SK-N-SH (cell line): ENCODE data around the gene ZC3H18. TPM values are rescaled to one million over a fixed set of nuclear protein-coding genes. Genes with fewer than 3 reads are reported as not detected.

Experiments used
- CTCF ChIA-PET: fragments of 300-600, 350-600 bp; formaldehyde crosslinking; extraction: SDS; loops from one replicate; lab custom pipeline; 2021; lab: Yijun Ruan, JAX
- POLR2A ChIA-PET: fragments of 350-600 bp; sonication (Branson Sonifier 250); formaldehyde crosslinking; extraction: SDS; loops from one replicate; lab custom pipeline; 2020; ENCODE audit warnings: antibody characterized with exemption, inconsistent platforms; lab: Yijun Ruan, JAX
- DNase-seq: peaks from one replicate; pipeline ENCODE4 v3.0.0; 2012
- H2AFZ ChIP-seq: fragments of 200-600 bp; sonication (generic); 2 replicates; pipeline ENCODE4 v1.8.1; 2016; ENCODE audit warnings: antibody characterized with exemption, mild to moderate bottlenecking, low read depth
- H3F3A ChIP-seq: fragments of 200-600 bp; sonication (generic); replicated peaks from 2 replicates; pipeline ENCODE3; 2016; ENCODE audit warnings: antibody characterized with exemption, mild to moderate bottlenecking; ENCODE audit not compliant: insufficient read depth
- H3K27ac ChIP-seq, 2 experiments: fragments of 200-500 bp in 1 of 2; fragments of 200-600 bp in 1 of 2; sonication (Bioruptor generic) in 1 of 2; sonication (generic), shearing (Covaris generic) in 1 of 2; 2 replicates each; pipeline versions ENCODE4 v1.5.1 to v1.6.1; 2014 to 2016; ENCODE audit warnings: low read depth in 2 of 2, inconsistent platforms in 1 of 2, low read length in 1 of 2, mild to moderate bottlenecking in 1 of 2, mixed read lengths in 1 of 2
- H3K27me3 ChIP-seq: fragments of 200-600 bp; sonication (generic), shearing (Covaris generic); 2 replicates; pipeline ENCODE4 v1.6.1; 2016; ENCODE audit warnings: mixed run types; ENCODE audit not compliant: insufficient read depth
- H3K36me3 ChIP-seq, 2 experiments: fragments of 200-500 bp in 1 of 2; fragments of 200-600 bp in 1 of 2; sonication (Bioruptor generic) in 1 of 2; sonication (generic) in 1 of 2; replicated peaks in 1 of 2; 2 replicates each; pipeline versions ENCODE3 to v1.5.1; 2014 to 2016; ENCODE audit warnings: low read length in 1 of 2, mild to moderate bottlenecking in 1 of 2; ENCODE audit not compliant: insufficient read depth in 2 of 2, control insufficient read depth in 1 of 2
- H3K4me1 ChIP-seq, 2 experiments: fragments of 200-500 bp in 1 of 2; fragments of 200-600 bp in 1 of 2; sonication (Bioruptor generic) in 1 of 2; sonication (generic), shearing (Covaris generic) in 1 of 2; 2 replicates each; pipeline versions ENCODE4 v1.5.1 to v1.6.1; 2014 to 2016; ENCODE audit warnings: low read depth in 1 of 2, low read length in 1 of 2, mixed run types in 1 of 2; ENCODE audit not compliant: insufficient read depth in 2 of 2, control insufficient read depth in 1 of 2
- H3K4me2 ChIP-seq: fragments of 200-600 bp; sonication (generic), shearing (Covaris generic); 2 replicates; pipeline ENCODE4 v1.6.1; 2017; ENCODE audit warnings: mixed run types
- H3K4me3 ChIP-seq, 2 experiments: fragments of 200-500 bp in 1 of 2; fragments of 200-600 bp in 1 of 2; sonication (Bioruptor generic) in 1 of 2; sonication (generic), shearing (Covaris generic) in 1 of 2; 2 replicates each; pipeline versions ENCODE4 v1.5.1 to v1.8.1; 2014 to 2016; ENCODE audit warnings: low read depth in 2 of 2, inconsistent platforms in 1 of 2, low read length in 1 of 2, mild to moderate bottlenecking in 1 of 2, mixed read lengths in 1 of 2, moderate library complexity in 1 of 2
- H3K79me2 ChIP-seq: fragments of 200-600 bp; sonication (generic); 2 replicates; pipeline ENCODE4 v1.8.1; 2017; ENCODE audit warnings: mild to moderate bottlenecking; ENCODE audit not compliant: insufficient read depth
- H3K9ac ChIP-seq: fragments of 200-600 bp; sonication (generic); 2 replicates; pipeline ENCODE4 v1.6.1; 2017; ENCODE audit warnings: mixed run types
- H3K9me2 ChIP-seq: fragments of 200-600 bp; sonication (generic); 2 replicates; pipeline ENCODE4 v1.6.1; 2017; ENCODE audit warnings: mixed run types
- H3K9me3 ChIP-seq: fragments of 200-600 bp; sonication (generic); 2 replicates; pipeline ENCODE4 v1.6.1; 2017; ENCODE audit warnings: mixed run types, mild to moderate bottlenecking, moderate library complexity
- H4K20me1 ChIP-seq: fragments of 200-600 bp; sonication (generic); 2 replicates; pipeline ENCODE4 v1.6.1; 2017; ENCODE audit warnings: mild to moderate bottlenecking, mixed run types; ENCODE audit not compliant: insufficient read depth
- CHD2 ChIP-seq: fragments of 150-350 bp; IDR thresholded peaks from 2 replicates; pipeline ENCODE4 v1.6.1; 2018; ENCODE audit warnings: low read length; ENCODE audit not compliant: partially characterized antibody
- EP300 ChIP-seq, 2 experiments: IDR thresholded peaks; 2 replicates each; pipeline versions ENCODE4 v1.4.0 to v1.6.1; 2012; ENCODE audit warnings: borderline replicate concordance in 1 of 2, low read depth in 1 of 2, low read length in 1 of 2
- EZH2phosphoT487 ChIP-seq: fragments of 200-600 bp; sonication (generic); IDR thresholded peaks from 2 replicates; pipeline ENCODE4 v1.6.1; 2017; ENCODE audit warnings: low read depth, mixed run types, mild to moderate bottlenecking, antibody characterized with exemption, moderate library complexity, borderline replicate concordance
- FOSL2 ChIP-seq: IDR thresholded peaks from 2 replicates; pipeline ENCODE4 v1.4.0; 2012; ENCODE audit warnings: low read depth, mild to moderate bottlenecking, moderate library complexity, borderline replicate concordance
- FOXJ3 ChIP-seq: sonication (generic); formaldehyde crosslinking; IDR thresholded peaks from 2 replicates; pipeline ENCODE4 v1.5.1; 2020; ENCODE audit warnings: mild to moderate bottlenecking, missing genetic modification reagents
- FOXM1 ChIP-seq: IDR thresholded peaks from 2 replicates; pipeline ENCODE4 v1.4.0; 2012; ENCODE audit warnings: low read depth, mild to moderate bottlenecking
- GATA2 ChIP-seq: sonication (generic); formaldehyde crosslinking; IDR thresholded peaks from 2 replicates; pipeline ENCODE4 v1.5.0; 2020; ENCODE audit warnings: mild to moderate bottlenecking, missing genetic modification reagents
- JUND ChIP-seq: IDR thresholded peaks from 2 replicates; pipeline ENCODE4 v1.4.0; 2012
- MEF2A ChIP-seq: IDR thresholded peaks from 2 replicates; pipeline ENCODE4 v1.4.0; 2012; ENCODE audit warnings: low read depth, borderline replicate concordance
- NFIC ChIP-seq: IDR thresholded peaks from 2 replicates; pipeline ENCODE4 v1.4.0; 2012; ENCODE audit warnings: borderline replicate concordance
- NRF1 ChIP-seq: IDR thresholded peaks from 2 replicates; pipeline ENCODE4 v1.6.1; 2012; ENCODE audit warnings: low read depth, mild to moderate bottlenecking, low read length
- RAD21 ChIP-seq: IDR thresholded peaks from 2 replicates; pipeline ENCODE4 v1.6.1; 2012; ENCODE audit warnings: mild to moderate bottlenecking, low read length
- RFX5 ChIP-seq: IDR thresholded peaks from 2 replicates; pipeline ENCODE4 v1.6.1; 2012; ENCODE audit warnings: mild to moderate bottlenecking, improper control_type of control experiment, low read length
- RXRA ChIP-seq: IDR thresholded peaks from 2 replicates; pipeline ENCODE4 v1.4.0; 2012; ENCODE audit warnings: low read depth, mild to moderate bottlenecking, borderline replicate concordance
- SIN3A ChIP-seq: IDR thresholded peaks from 2 replicates; pipeline ENCODE4 v1.6.1; 2012; ENCODE audit warnings: low read depth, mild to moderate bottlenecking, low read length, moderate library complexity, borderline replicate concordance
- SMC3 ChIP-seq: IDR thresholded peaks from 2 replicates; pipeline ENCODE4 v1.6.1; 2012; ENCODE audit warnings: low read depth, low read length, improper control_type of control experiment
- TAF1 ChIP-seq: IDR thresholded peaks from 2 replicates; pipeline ENCODE4 v1.6.1; 2012; ENCODE audit warnings: low read depth, mild to moderate bottlenecking, low read length, moderate library complexity, borderline replicate concordance
- TCF12 ChIP-seq: IDR thresholded peaks from 2 replicates; pipeline ENCODE4 v1.4.0; 2012
- TEAD4 ChIP-seq: IDR thresholded peaks from 2 replicates; pipeline ENCODE4 v1.4.0; 2012; ENCODE audit warnings: mild to moderate bottlenecking, borderline replicate concordance; ENCODE audit not compliant: insufficient read depth
- WGBS: methylation state at CpG from one replicate; pipeline ENCODE4 v1.1.6; 2017; ENCODE audit warnings: low lambda C conversion rate; 5-methylcytosine and 5-hydroxymethylcytosine counted together
- polyA plus RNA-seq, 3 experiments: library from polyadenylated mRNA; depleted of rRNA; stranded (reverse); fragments of >200 nt; gene quantifications; 2 replicates each; pipeline ENCODE4 v1.2.3, GENCODE V29; 2012
- TF ChIP-seq, protein P1 (sequence below): IDR thresholded peaks from 2 replicates; pipeline ENCODE4 v1.4.0; 2012; ENCODE audit warnings: low read depth, borderline replicate concordance

ZC3H18 gene
- polyA plus RNA-seq, 1 of the 3 experiments (the other 2 are of a cell fraction): 32.7 TPM

DNA sequence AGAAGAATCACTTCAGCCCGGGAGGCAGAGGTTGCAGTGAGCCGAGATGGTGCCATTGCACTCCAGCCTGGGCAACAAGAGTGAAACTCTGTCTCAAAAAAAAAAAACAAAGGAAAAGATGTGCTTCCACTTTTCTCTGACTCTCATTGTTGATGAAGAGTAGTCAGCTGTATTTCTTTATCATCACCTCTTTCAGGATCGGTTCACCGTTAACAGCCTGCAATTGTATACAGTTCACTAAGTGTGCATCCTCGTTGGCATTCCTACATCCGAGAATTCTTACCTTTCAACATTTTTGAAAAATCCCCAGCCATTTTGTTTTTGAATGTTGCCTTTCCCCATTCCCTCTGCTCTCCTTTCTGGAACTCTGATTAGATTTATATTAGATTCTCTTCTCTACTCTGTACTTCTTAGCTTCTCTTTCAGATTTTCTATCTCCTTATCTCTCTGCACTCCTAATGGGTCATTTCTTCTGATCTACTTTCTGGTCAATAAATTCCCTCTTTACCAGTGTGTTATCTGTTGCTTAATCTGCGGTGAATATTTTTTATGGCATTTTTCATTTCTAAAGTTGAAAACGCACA, 26.9 kb upstream of the ZC3H18 start:
- H3K79me2 ChIP-seq: no peaks in the 10 kb centered on the region
- TF ChIP-seq CHD2: no peak
- TF ChIP-seq GATA2 (CRISPR knock-in tag): no peak
- TF ChIP-seq TCF12: no peak
- TF ChIP-seq EZH2phosphoT487: no peak
- no peak for TF ChIP-seq MEF2A
- no peak for TF ChIP-seq NFIC
- no peak for TF ChIP-seq TEAD4
- TF ChIP-seq FOXJ3 (CRISPR knock-in tag): no peak
- TF ChIP-seq RAD21: no peak
- TF ChIP-seq RFX5: no peak
- TF ChIP-seq TAF1: no peak
- TF ChIP-seq FOXM1: no peak
- no peak for TF ChIP-seq SIN3A
- no peak for TF ChIP-seq NRF1
- TF ChIP-seq RXRA: no peak
- TF ChIP-seq JUND: no peak
- TF ChIP-seq EP300 (IDR thresholded peaks at IDR 0.05; ENCODE audit: borderline replicate concordance in 1 of 2, low read depth in 1 of 2, low read length in 1 of 2): no peak
- TF ChIP-seq FOSL2: no peak
- H3K36me3 ChIP-seq: no peaks in the 10 kb centered on the region
- ChIA-PET POLR2A (interaction anchor here (0.6 kb wide), 1 partner anchor 478 kb away, joined by 4 read pairs; no protein-coding TSS in a partner anchor), CTCF (interaction anchor here (1.3 kb wide), 1 partner anchor 16 kb away, joined by 4 read pairs; no protein-coding TSS in a partner anchor)
- peaks cover 7% of the 10 kb centered on the region for H3K9me3 ChIP-seq
- peaks cover 22% of the 10 kb centered on the region for H3K27me3 ChIP-seq
- no peak overlapping the region for H3K4me2 ChIP-seq
- DNase-seq: no peak
- H2AFZ ChIP-seq: no peak overlapping the region
- no peaks in the 10 kb centered on the region for H3K9me2 ChIP-seq
- H4K20me1 ChIP-seq: no peaks in the 10 kb centered on the region
- no peak overlapping the region for H3K9ac ChIP-seq
- H3K27ac ChIP-seq: no peak overlapping the region
- no peak overlapping the region for H3K4me3 ChIP-seq
- no peaks in the 10 kb centered on the region for H3F3A ChIP-seq
- WGBS: 16% methylated on average over 8 of the region's 8 CpGs
- peaks cover 0 to 9% of the 10 kb centered on the region in 2 experiments; a peak in 1 of 4 replicates for H3K4me1 ChIP-seq

- H3K36me3 ChIP-seq: no peaks in the 10 kb centered on the region
- ChIA-PET CTCF (interaction anchor here (1.1 to 1.8 kb wide), 4 partner anchors 13 to 108 kb away, joined by 3 to 7 read pairs (median 5); no protein-coding TSS in a partner anchor), POLR2A (no interaction called here)
- H3K9me2 ChIP-seq: no peaks in the 10 kb centered on the region
- no peaks in the 10 kb centered on the region for H3K79me2 ChIP-seq
- TF ChIP-seq TCF12 (no peak), TEAD4 (no peak), SMC3 (no peak)
- TF ChIP-seq, protein P1, sequence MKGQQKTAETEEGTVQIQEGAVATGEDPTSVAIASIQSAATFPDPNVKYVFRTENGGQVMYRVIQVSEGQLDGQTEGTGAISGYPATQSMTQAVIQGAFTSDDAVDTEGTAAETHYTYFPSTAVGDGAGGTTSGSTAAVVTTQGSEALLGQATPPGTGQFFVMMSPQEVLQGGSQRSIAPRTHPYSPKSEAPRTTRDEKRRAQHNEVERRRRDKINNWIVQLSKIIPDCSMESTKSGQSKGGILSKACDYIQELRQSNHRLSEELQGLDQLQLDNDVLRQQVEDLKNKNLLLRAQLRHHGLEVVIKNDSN: no peak
- H3K27ac ChIP-seq: no peak overlapping the region
- H3K4me2 ChIP-seq: no peak overlapping the region
- H3K4me3 ChIP-seq: no peak overlapping the region
- no peaks in the 10 kb centered on the region for H3F3A ChIP-seq
- 32% methylated on average over 7 of the region's 7 CpGs for WGBS
- DNase-seq: no peak
- H3K4me1 ChIP-seq: peaks cover 0 to 3% of the 10 kb centered on the region in 2 experiments; a peak in 1 of 4 replicates
- H2AFZ ChIP-seq: no peak overlapping the region
- H4K20me1 ChIP-seq: no peaks in the 10 kb centered on the region
- H3K27me3 ChIP-seq: peaks cover 31% of the 10 kb centered on the region
- peaks cover 7% of the 10 kb centered on the region for H3K9me3 ChIP-seq
- no peak overlapping the region for H3K9ac ChIP-seq
Measured at GRCh38 chr16:88545781-88546180, 24.4 kb upstream of the ZC3H18 start.
